ENCODE measurements around the gene ZNF516.

The ZNF516 gene

GRCh38 chr18:76499637-76500340 lies 4.7 kb upstream of the ZNF516 start:
- Histone ChIP-seq H3K27ac (no peak overlapping the region), H3K4me3 (no peak overlapping the region)
- TF ChIP-seq CTCF (IDR thresholded peaks at IDR 0.05), result no peak
- DNase-seq (ENCODE audit: low spot score), result no peak

GRCh38 chr18:76499021-76499420 lies 4.0 kb upstream of the ZNF516 start:
- Histone ChIP-seq H3K4me3 (no peak overlapping the region), H3K27ac (no peak overlapping the region)
- DNase-seq (ENCODE audit: low spot score), result no peak
- TF ChIP-seq CTCF (IDR thresholded peaks at IDR 0.05), result no peak

GRCh38 chr18:76498064-76498463 lies 3.0 kb upstream of the ZNF516 start:
- Histone ChIP-seq H3K4me3 (no peak overlapping the region), H3K27ac (no peak overlapping the region)
- TF ChIP-seq CTCF (IDR thresholded peaks at IDR 0.05), result no peak
- DNase-seq (ENCODE audit: low spot score), result no peak

- DNase-seq (ENCODE audit: low spot score), result no peak
- Histone ChIP-seq H3K27ac (peak overlapping the region in 1 of 2 donors; percentile 3), H3K4me3 (no peak overlapping the region)
- no peak for TF ChIP-seq CTCF (IDR thresholded peaks at IDR 0.05)
Observed at GRCh38 chr18:76497021-76497420, 2.0 kb upstream of the ZNF516 start.

GRCh38 chr18:76496194-76496890 lies 1.3 kb upstream of the ZNF516 start:
- H3K4me3 ChIP-seq, result peak overlapping the region; percentile 71
- no peak for TF ChIP-seq CTCF (IDR thresholded peaks at IDR 0.05)
- H3K27ac ChIP-seq, result peak overlapping the region; percentile 61 to 86
- DNase-seq (ENCODE audit: low spot score), result no peak

- peak overlapping the region; percentile 61 to 86 for H3K27ac ChIP-seq
- no peak for DNase-seq (ENCODE audit: low spot score)
- H3K4me3 ChIP-seq, result peak overlapping the region; percentile 71
- TF ChIP-seq CTCF (IDR thresholded peaks at IDR 0.05), result no peak
Observed at GRCh38 chr18:76495435-76496193, 572 bp upstream of the ZNF516 start.
